GM19463 (cell line): ENCODE results near the gene ATP11A.

Experiments used
- ATAC-seq: cut with Tn5 transposase; IDR thresholded peaks from one replicate; pipeline ENCODE4 v1.9.1; 2021; ENCODE audit warnings: mild to moderate bottlenecking, moderate library complexity; ENCODE audit not compliant: unreplicated experiment

The ATP11A gene

DNA sequence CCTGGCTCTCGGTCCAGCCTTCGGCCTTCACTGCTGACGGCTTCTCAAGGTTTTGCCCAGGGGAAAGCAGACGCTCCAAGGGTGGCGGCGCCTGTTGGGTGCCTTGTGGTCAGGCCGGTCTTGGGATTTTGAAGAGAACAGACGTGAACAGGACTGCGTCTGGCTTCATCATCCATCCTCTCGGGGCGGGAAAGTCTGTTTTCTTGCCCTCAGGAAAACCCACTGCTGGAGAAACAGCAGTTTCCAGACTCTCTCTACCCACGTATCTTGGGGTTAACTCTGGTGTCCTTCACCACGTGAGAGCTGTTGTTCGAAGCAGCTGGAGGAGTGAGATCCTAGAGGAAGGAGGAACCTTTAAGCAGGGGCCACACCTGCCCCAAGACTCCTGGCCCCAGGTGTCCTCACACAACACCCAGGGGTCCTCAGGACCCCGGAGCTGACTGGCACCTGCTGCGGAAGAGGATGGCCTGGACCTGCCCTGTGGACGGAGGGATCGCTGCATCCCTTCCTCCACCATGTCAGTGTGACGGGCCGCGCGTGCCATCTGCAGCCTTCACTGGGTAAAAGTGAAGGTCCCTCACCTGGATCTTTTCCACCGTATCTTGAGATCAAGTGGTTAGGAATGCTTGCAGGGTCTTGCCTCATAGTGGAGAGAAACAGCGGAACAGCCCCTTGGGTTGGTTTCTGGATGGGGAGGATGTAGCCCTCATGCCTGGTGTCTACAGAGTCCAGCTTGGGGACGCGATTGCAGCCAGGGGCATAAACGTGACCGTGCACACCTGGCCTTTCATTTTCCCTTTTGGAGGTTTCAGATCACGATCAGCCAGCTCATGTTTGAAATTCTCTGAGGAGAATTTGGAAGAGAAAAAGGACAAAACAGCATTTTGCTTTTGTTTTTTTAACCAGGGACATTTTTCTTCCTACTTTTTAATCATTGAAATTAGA, 209.7 kb downstream of the ATP11A start:
- no peak for ATAC-seq

DNA sequence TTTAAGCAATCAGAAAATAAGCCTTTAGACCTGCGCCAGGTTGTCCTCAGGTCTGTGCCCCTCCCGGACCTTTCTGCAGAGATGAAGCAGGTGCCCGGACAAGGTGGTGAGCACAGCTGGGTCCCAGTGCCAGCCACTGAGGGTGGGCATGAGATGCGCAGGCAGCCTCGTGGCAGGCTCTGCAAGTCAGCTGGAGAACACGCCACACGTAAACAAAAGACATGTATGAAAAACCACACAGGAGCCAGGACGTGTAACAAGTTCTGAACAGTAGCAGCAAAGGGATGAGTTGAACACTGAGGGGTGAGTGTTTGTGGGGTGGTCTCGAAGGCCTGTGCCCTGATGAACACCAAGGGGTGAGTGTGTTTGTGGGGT, 210.4 kb downstream of the ATP11A start:
- no peak for ATAC-seq

DNA sequence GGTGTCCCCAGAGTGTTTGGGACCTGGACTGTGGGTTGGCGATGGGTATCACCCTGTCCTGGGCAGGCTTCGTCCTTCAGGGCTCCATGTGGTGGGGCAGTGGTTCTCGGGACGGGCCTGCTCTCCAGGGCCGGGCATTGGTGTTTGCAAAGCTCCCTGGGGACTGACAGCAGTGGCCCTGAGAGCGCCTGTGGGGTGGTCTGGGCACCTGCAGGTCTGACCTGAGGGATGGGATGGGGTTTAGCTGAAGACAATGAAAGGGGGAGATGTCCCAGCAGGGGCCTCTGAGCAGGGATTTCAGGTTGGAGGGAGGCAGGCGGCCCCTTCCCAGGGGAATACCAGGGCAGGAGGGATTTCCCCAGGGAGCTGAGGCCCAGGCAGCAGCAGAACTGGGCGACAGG, 210.9 kb downstream of the ATP11A start:
- no peak for ATAC-seq

DNA sequence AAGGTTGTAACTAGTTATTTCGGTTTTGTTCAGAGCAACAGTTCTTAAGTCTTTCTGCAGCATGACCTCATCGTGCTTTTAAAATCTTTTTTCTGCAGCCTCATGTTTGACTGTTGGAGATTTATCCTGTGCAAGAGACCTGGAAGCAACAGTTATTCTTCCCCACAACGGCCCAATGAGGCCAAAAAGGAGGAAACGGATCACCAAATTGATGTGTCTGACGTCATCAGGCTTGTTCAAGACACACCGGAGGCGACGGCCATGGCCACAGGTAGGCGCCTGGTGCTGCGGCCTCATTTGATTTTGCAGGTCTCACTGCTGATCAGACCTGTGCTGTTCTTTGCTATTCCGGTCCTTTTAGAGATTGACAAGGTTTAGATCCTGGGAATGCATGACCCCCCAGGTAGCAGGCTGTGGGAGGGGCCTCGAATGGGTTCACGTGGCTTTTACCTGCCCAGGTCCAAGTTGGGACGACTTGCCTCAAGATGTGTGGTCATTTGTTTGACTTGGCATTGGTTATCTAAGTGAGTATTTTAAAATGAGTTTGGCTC, 212.3 kb downstream of the ATP11A start:
- no peak for ATAC-seq

DNA sequence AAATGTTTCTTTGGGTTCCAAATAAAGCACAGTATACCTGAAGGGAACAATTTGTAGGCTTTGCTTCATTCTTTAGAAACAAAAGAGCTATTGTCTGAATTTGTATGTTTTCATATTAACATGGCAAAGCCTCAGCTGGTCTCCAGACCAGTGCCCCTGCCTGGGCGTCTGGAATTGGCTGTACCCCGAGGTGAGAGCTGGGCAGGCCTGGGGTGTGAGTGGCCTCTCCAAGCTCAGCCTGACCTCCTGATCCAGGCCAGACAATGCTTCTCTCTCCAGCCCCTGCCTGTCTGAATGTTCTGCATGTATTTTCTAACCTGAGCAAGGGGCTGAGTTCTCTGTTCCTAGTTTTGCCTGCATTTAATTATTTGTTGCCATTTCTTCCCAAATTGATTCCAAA, 212.8 kb downstream of the ATP11A start:
- ATAC-seq = no peak

DNA sequence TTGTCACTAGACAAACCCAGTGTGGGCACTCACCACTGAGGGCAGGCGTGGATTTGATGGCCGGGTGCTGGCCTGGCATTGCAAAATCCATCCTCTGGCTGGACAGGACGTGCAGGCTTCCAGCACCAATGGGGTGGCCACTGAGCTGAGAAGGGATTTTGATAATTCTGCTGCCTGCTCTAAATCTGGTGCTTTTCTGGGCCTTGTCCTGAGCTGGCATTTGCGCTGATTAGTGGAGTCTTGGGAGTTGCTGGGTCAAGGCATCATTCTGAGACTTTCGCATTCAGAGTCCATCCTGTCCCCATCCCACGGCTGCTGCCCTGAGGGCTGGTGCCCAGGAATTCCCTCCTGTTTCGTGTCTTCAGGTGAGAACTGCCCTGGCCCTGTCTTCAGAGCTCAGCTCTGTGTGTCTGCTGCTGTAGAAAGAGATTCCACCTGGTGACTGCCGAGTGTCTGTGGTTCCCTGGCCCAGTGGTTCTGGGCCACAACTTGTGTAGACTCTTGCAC, 213.3 kb downstream of the ATP11A start:
- ATAC-seq = no peak

DNA sequence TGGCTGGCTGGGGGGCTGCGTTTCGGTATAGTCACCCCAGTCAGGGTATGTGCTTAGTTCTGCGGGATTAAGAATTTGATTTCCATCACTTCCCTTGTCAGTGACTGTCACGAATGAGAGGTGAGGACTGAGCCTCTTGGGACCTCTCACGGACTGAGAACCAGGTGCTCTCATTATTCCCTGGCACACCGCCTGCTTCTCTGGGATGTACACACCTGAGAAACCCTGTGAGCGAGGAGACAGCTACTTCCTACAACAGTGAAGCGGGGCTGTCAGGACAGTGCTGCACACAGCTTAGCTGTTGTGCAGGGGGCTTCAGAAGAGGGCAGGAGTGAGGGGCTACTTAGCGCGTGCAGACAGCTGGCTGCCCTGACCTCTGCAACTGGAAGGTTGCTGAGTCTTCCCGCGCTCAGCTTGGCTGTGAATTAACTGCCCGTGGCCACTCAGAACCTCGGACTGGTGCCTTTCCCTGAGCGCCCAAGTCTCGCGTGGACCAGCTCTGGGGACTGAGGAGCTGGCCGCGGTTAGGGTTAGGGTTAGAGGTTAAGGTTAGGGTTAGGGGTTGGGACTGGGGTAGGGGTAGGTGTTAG, 213.9 kb downstream of the ATP11A start:
- no peak for ATAC-seq

DNA sequence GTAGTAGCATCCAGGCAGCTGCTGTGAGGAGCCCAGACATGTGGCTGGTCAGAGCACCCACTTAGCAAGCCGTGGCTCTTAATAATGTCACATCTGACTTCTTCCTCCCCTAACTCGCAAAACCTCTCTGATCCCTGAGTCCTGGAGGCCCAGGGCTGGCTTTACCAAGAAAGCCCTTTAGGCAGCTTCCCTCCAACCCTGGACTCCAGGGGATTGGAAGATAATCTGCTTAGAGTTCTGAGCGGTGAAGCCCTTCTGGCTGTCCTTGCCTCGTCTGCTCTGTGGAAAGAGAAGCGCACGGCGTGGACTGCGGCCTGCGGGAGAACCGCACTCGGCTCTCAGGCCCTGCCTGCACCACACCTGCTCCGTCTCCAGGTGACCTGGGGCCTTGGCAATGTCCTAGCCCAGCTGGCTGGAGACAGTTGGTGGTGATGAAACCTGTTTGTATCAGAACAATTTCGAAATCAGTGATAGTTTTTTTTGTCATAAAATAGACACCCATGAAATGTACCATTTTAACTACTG, 214.7 kb downstream of the ATP11A start:
- no peak for ATAC-seq

DNA sequence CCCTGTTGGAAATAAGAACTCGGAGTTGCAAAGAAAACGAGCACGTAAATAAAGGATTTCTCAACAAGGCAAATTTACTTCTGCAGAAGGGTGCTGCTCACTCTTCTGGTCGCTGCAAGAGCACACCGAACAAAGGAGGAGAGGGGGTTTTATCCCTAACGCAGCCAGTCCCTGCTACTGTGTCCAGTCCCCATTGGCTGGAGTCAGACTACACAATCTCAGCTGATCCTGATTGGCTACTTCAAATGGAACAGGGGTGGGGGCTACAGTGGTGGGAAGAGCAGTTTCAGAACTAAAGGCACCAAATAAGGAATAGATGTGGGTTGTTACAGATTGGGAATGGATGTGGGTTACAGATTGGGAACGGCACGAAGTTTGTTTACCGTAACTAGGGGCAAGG, 215.2 kb downstream of the ATP11A start:
- ATAC-seq = no peak

DNA sequence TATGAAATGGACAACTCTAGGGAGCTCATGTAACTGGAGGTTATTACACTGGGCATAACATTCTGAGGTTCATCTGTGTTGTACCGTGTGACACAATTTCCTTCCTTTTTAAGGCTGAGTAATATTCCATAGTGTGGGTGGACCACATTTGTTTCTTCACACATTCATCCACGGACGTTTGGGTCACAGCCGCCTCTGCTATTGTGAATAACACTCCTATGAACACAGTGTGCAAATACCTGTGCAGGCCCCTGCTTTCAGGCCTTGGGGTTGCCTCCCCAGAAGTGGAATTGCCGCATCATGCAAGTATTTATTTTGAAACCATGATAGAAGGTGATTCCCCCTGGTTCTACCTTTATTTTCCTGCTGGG, 215.8 kb downstream of the ATP11A start:
- ATAC-seq = no peak

DNA sequence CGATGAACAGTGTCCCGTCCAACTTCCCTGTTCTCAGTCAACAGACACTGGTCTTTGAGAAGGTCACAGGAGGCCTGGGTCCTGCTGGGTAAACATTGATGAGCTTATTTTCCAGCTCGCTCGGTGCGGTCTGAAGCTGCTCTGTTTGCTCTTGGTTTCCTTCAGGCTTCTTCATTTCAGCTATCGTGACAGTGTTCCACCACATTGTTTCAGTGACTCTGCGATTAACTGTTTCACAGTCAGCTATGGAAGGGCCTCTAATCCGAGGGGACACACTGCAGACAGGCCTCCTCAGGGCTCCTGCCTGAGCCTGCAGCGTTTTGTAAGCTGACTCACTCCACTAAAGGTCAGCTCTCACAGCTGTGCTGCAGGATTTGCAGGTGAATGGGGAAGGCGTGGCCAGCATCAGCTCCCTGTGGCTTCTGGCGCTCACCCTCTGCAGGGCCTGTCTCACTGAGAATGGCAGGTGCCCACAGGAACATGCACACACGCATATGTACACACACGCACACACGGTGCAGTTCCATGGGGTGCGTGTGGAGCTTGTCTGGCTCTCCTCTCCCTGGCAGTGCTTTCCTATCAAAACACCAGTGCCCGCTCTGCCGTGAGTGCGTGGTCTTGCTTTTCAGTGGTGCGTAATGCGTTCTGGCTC, 216.3 kb downstream of the ATP11A start:
- no peak for ATAC-seq

DNA sequence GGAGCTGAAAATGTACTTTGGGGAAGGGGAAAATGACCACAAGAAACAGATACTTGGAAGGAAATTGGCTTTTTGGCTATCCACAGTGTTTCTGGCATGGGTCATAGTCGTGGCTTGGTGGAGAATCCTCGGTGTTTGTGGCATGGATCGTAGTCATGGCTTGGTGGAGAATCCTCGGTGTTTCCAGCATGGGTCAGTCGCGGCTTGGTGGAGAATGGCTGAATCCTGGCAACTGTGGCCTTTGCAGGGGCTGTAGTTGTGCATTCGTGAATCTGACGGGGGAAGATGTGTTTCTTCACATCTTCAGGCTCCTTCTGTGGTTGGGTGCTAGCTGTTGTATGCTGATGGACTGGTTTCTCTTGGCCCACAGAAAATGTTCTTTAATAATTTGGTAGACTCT, 217.4 kb downstream of the ATP11A start:
- ATAC-seq = no peak

DNA sequence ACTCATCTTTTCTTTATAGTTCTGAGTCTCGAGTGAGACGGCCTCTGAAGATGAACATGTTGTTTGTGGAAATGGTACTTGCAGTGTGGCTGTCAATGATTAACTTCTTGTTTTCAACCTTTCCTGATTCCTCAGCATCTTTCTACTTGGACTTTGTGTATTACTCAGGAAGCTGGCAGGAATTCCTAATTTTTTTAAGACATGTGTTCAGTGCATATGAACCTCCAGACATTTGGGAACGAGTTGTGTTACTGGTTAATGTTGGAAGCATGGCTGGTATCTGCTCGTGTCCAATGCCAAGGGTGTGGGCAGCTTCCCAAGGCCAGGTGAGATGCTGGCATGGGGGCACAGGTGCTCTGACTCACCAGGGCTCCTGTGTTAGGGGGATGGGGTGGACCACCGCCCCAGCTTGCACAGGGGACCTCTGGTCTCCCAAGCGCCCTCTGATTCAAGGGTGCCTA, 218.1 kb downstream of the ATP11A start:
- ATAC-seq = no peak

DNA sequence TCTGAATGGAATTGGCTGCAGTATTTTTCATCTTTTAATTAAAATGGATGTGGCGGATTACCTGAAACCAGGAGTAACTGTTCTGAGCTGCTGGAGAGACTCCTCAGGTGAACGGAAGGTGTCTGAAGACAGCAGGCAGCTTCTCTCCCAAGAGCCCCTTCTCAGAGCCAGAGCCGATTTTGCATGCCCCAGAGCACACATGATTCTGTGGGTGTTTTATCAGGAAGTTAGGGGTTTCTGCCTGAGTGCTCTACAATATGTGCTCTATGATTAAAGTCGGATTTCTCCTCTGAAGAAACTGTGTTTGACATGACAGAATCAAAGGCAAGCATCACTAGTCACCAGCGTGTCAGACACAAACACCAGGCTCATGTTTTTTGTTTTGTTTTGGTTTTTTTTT, 218.5 kb downstream of the ATP11A start:
- no peak for ATAC-seq

DNA sequence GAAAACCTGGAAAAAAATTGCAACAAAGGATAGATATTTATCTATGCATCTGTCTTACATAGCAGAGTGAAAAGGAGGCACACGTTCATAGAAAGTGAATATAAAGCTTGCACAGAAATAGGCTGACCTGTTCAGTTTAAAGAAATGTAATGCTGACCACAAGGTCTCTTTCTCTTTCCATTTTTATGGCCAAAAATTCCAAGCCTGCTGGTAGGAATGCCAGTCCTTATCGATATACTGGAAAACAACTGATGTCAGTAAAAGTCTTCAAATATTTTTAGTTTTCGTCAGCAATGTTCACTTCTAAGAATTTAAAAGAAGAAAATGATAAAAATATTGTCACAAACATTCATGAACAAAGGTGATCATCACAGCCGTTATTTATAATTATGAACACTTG, 220.2 kb downstream of the ATP11A start:
- no peak for ATAC-seq

DNA sequence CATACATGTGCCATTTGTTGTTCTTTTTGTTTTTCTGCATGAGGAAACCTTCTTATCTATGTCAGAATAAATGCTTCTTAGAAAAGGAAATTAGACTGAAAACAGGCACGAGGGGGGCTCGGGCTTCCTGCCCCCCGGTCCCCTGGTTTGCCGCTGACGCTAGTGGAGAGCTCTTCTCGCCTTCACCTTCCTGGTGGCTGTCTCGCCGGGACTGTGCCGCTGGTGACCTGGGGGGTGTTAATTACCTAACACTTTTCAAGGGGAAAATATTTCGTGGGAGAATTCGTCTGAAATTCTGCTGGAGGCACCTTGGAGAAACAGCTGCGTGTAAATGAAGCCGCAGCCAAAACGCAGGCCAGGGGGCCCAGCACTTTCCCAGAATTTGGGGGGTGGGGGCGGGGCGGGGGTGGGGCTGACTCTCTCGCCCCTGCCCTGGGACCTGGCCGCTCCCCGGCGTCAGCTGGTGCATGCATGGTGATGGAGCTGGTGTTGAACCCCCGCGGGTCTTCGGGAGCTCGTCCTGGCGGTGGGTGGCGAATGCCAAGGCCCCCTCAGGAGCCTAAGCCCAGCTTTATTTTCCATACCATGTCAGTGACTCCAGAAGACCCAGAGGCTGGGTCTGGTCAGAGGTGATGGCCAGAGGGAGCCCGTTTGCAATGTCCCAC, 220.9 kb downstream of the ATP11A start:
- no peak for ATAC-seq

DNA sequence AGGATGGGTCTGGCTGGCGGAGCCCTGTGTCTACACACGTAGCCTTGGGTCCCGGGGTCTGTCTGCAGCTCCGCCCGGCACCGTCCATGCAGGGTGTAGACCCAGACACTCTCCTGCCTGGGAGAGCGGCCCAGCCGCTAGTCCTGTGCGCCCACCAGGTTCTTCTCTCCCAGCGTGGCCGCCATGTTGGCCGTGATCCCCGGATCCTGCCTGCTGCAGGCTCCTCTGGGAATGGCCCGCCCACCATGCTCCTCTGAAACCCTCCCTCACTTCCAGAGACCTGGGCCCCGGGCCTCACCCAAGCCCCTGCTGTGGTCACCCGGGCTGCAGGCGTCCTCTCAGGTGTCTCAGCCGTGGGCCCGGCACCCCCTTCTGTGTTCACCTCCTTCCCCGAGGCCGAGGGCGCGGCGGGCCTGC, 221.5 kb downstream of the ATP11A start:
- no peak for ATAC-seq

DNA sequence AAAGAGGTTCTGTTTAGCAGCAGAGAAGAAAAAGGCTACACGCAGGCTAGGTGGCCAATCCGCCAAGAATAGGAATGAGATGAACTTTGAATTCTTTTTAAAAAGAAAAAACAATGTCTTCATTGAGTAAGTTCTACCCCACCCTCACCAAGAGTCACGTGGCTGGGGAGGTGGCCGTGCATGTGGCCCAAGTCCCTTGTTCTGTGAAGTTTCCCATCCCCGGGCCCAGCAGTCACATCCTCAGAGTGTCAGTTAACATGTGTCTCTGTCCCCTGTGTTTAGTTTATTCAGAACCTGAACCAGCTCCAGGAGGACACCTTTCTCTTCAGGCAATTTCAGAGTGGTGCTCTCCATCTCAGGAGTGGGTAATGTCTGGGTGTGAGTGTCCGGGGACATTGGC, 222.0 kb downstream of the ATP11A start:
- no peak for ATAC-seq

DNA sequence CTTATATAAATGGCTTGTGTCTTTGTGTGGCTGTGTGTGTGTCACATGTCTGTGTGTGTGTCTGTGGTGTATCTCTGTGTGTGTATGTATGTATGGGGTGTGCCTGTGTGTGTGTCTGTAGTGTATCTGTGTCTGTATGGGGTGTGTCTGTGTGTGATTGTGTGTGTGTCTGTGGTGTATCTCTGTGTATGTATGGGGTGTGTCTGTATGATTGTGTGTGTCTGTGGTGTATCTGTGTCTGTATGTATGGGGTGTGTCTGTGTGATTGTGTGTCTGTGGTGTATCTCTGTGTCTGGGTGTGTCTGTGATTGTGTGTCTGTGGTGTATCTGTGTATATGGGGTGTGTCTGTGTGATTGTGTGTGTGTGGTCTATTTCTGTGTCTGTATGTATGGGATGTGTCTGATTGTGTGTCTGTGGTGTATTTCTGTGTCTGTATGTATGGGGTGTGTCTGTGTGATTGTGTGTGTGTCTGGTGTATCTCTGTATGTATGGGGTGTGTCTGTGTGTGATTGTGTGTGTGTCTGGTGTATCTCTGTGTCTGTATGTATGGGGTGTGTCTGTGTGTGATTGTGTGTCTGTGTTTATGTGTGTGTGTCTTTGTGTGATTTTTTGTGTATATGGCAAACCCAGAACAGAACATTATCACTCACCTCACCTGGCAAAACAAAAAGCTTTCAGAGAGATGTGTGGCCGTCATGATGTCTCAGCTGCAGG, 223.0 kb downstream of the ATP11A start:
- no peak for ATAC-seq

DNA sequence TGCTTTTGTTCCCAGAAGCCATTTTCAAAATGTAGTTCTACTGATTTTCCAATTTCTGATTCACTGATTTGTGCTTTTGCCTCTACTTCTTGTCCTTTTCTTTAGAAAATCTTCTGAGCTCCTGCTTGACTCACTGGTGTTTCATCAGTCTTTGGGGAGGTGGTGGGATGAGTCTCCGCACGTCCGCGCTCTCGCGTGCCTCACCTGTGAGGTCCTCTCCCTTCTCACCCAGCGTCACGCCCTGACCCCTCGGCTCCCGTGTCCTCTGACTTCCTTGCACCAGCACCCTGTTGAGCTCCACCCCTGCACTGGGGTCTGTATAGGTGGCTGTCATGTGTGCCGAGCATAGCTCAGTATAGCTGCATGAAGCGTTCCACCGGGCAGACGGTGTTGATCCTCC, 226.5 kb downstream of the ATP11A start:
- ATAC-seq = no peak
